Activated naive CD4-positive, alpha-beta T cell treated with anti-CD3 and anti-CD28 coated beads, Interleukin-2, amount 50 U/mL, for 16 hours (primary cell): ENCODE results near the gene JAG2.

Source experiments
- DNase-seq: peaks from one replicate; pipeline ENCODE4 v3.0.0-alpha.2; 2020

JAG2 gene

GRCh38 chr14:105203057-105203531, 34.5 kb upstream of the JAG2 start:
- peak; percentile 61 for DNase-seq

GRCh38 chr14:105201925-105202513, 33.4 kb upstream of the JAG2 start:
- no peak for DNase-seq

GRCh38 chr14:105201156-105201924, 32.8 kb upstream of the JAG2 start:
- no peak for DNase-seq

- DNase-seq = no peak
These were observed 32.1 kb upstream of the JAG2 start for GRCh38 chr14:105200641-105201040.

- DNase-seq = no peak
These were observed 31.5 kb upstream of the JAG2 start for GRCh38 chr14:105200074-105200473.

GRCh38 chr14:105199093-105199492, 30.5 kb upstream of the JAG2 start:
- DNase-seq = no peak

- no peak for DNase-seq
These were observed 30.0 kb upstream of the JAG2 start for GRCh38 chr14:105198588-105198987.

- no peak for DNase-seq
These were observed 28.6 kb upstream of the JAG2 start for GRCh38 chr14:105197211-105197641.

GRCh38 chr14:105196265-105196960, 27.8 kb upstream of the JAG2 start:
- DNase-seq = no peak

GRCh38 chr14:105195522-105196264, 27.1 kb upstream of the JAG2 start:
- DNase-seq = peak; percentile 27

- DNase-seq = no peak
These were observed 26.5 kb upstream of the JAG2 start for GRCh38 chr14:105195051-105195450.

- peak; percentile 31 for DNase-seq
These were observed 25.6 kb upstream of the JAG2 start for GRCh38 chr14:105193916-105194782.

GRCh38 chr14:105192866-105193731, 24.5 kb upstream of the JAG2 start:
- DNase-seq = peak; percentile 49

GRCh38 chr14:105187935-105188524, 19.5 kb upstream of the JAG2 start:
- no peak for DNase-seq

GRCh38 chr14:105187116-105187515, 18.5 kb upstream of the JAG2 start:
- DNase-seq = no peak

GRCh38 chr14:105185973-105186372, 17.4 kb upstream of the JAG2 start:
- DNase-seq = no peak

- DNase-seq = no peak
These were observed 16.4 kb upstream of the JAG2 start for GRCh38 chr14:105185001-105185400.

- DNase-seq = no peak
These were observed 15.9 kb upstream of the JAG2 start for GRCh38 chr14:105184461-105184860.

- no peak for DNase-seq
These were observed 13.9 kb upstream of the JAG2 start for GRCh38 chr14:105182296-105183020.
